Fibroblast of the conjunctiva (primary cell): ENCODE results near the gene NXF2.
"Not testable (repeated sequence)": the region's sequence is repeated elsewhere in the genome, so short reads cannot be mapped to it uniquely, and the experiment has no call there.

Source experiments
- DNase-seq: peaks from one replicate; pipeline ENCODE4 v3.0.0-alpha.2; 2010; ENCODE audit warnings: low read depth

Gene NXF2, protein sequence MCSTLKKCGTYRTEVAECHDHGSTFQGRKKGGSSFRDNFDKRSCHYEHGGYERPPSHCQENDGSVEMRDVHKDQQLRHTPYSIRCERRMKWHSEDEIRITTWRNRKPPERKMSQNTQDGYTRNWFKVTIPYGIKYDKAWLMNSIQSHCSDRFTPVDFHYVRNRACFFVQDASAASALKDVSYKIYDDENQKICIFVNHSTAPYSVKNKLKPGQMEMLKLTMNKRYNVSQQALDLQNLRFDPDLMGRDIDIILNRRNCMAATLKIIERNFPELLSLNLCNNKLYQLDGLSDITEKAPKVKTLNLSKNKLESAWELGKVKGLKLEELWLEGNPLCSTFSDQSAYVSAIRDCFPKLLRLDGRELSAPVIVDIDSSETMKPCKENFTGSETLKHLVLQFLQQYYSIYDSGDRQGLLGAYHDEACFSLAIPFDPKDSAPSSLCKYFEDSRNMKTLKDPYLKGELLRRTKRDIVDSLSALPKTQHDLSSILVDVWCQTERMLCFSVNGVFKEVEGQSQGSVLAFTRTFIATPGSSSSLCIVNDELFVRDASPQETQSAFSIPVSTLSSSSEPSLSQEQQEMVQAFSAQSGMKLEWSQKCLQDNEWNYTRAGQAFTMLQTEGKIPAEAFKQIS

DNA sequence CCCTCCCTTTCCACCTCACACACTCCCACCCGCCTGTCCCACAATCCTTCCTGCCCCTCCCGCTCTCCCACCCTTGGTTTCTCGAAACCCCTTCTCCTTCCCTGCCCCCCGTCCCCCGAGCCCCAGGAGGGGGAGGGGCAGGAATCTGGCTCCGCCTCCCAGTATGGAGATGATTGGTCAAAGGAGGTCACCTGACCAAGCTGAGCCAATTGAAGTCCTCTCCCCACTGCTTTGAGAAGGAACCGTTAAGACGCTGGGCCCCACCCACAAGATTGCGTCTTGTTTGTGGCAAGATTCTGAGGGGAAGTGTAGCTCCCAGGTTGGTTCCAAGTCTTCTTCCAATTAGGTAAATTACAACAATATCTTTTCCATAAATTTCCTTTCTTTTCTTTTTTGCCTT lies at the start of gene NXF2:
Gene NXF2, plus strand, starts transcription at position 275 of the 400 bp plus-strand sequence. CDS start 59,912 bp downstream, outside the sequence.
- DNase-seq: not testable (repeated sequence)

DNA sequence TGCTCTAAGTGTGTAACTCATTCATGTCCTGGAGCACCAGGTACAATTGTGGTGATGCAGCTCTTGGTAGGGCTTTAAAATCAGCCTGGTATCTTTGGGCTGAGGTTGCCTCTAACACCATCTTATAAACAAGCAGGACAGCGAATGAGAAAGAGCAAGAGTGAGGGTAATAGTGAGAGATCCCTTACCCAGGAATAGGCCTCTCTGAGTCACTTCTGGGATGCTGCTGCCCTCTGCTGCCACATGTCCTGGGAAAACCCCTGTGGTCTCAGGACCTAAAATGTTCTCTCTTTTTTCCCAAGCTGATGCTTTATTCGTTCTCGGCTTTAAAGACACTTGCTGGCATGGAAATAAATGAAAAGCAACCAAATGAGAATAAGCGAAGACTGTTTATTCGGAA lies 39.0 kb upstream of the NXF2 start:
- not testable (repeated sequence) for DNase-seq

DNA sequence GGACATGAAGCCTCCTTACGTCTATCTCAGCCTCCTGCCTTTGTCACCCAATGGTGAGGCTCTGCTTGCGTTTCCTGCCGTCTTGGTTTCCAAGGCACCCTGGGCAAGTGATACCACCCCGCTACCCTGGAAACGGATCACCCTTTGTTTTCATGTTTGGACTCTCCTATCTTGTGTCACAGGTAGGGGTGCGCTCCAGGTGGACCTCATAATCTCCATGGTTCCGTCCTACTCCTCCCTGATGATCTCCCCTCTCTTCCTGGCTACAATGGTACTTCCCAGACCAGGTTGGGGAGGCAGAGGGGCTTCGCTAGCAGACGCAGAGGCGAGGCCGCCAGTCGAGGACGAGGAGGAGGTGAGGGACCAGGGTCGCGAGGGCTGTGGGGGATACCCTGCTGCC lies 32.0 kb upstream of the NXF2 start, which contains the start of gene TCP11X1:
Gene TCP11X1, plus strand, starts transcription at position 316 of the 400 bp plus-strand sequence.
- not testable (repeated sequence) for DNase-seq

DNA sequence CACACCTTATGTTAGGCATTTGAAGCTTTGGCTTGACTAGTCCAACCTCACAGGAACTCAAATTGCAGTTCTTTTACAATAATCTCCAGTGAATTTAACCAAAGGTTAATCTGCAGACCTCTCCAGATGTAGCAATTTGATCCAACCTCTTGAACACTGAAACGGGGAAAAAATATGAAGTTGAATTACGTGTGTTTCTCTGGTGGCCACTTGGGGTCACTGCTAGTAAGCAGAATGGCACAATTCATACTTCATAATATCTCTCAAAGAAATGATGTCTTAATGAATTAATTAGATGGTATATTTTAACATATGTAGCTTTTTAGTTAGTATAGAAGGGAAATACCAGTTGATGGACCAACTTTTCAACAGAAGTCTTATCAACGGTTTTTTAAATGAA lies 30.5 kb upstream of the NXF2 start:
- not testable (repeated sequence) for DNase-seq

DNA sequence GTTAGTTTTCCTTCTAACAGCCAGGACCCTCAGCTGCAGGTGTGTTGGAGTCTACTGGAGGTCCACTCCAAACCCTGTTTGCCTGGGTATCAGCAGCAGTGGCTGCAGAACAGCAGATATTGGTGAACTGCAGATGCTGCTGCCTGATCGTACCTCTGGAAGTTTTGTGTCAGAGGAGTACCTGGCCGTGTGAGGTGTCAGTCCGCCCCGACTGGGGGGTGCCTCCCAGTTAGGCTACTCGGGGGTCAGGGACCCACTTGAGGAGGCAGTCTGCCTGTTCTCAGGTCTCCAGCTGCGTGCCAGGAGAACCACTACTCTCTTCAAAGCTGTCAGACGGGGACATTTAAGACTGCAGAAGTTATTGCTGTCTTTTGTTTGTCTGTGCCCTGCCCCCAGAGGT lies 11.3 kb upstream of the NXF2 start:
- DNase-seq: not testable (repeated sequence)

DNA sequence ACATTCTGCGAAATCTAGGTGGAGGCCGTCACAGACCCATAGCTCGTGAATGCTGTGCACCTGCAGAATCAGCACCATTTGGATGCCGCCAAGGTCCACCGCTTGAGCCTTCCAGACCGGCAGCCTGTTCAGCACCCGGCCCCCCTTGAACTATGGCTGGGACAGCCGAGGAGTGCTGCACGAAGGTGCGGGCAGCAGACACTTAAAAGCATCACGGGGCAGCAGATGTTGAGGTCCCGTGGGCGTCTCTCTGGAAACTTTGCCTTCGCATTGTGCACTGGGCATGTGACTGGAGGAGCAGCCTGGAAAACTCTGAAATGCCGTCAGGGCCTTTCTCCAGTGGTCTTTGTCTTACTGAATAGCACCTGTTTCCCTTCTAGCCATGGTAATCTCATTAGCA lies 6.7 kb upstream of the NXF2 start:
- not testable (repeated sequence) for DNase-seq

DNA sequence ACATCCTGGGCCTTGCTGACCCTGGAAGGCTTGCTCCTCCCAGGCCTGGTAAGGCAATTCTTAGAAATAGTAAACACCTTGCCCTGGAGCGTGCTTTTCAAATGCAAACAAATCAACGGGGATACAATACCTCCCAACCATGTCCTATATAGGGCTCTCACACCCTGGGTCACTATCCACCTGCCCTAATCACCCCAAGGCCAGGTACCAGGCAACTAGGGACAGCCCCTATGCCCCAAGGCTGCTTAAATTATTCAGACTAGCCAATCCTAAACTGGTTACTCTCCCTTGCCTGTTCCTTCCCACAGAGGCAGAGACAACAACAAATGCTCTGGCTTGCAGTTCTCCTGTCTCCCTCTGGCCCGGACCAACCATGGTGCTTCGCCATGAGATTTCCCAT lies 25.3 kb downstream of the NXF2 start:
- not testable (repeated sequence) for DNase-seq

DNA sequence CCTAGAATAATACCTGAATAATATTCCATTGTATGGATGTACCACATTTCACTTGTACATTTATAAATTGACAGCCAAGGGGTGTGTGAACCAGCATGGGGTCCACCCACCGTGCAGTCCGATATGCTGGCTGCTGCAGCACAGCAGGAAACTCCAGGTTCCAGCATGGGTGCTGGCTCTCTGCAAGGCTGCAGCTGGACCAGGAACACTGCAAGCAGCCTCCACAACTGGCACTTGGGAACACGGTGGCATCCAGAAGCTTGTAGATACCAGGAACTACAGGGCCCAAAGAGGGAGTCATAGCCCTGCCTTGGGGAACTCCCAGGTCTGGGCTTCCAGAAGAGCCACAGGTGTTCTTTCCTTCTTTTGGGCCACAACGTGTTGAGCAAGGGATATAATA lies 91.2 kb downstream of the NXF2 start:
- DNase-seq: no peak

DNA sequence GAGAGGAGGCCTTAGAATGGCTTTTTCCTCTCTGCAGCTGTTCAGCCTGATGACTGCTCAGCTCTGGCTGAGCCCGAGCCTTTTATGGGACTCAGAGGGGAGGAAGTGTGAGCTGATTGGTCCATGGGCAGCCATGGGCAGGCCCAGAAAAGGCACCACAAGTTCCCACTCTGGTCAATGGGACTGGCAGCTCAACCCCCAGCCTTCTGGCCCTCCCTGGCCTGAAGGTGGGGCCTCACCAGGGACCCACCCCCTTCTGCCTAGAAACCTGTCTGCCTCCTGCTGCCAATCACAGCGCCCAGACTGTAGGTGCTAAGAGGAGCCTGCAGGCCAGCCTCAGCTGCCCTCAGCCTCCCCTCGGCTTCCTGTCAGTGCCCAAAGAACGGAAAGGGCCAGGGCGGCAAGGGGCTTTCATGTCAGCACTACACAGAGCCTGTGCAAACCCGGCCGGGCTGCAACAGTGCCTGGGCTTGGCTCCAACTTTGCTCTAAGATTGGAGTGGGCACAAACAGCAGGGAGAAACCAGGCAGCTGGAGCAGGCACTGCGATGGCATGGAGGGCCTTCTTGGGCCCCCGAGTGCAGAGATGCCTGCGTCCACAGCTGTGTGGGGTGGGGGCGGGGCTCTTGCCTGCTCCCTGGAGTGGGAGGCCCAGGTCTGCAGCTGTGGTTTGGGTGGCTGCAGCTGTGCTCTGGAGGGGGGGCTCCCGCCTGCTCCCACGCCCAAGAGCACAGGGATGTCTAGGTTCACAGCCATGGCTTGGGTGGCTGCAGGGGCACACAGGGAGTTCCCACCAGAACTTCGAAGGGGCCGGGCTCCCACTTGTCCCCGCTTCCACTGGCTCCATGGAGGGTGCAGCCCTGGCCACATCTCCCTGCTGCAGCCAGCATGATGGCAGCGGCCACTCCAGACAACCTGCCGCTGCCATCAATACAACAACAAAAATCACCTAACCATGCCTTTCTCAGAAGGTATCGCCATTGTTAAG lies 92.6 kb downstream of the NXF2 start:
- no peak for DNase-seq

DNA sequence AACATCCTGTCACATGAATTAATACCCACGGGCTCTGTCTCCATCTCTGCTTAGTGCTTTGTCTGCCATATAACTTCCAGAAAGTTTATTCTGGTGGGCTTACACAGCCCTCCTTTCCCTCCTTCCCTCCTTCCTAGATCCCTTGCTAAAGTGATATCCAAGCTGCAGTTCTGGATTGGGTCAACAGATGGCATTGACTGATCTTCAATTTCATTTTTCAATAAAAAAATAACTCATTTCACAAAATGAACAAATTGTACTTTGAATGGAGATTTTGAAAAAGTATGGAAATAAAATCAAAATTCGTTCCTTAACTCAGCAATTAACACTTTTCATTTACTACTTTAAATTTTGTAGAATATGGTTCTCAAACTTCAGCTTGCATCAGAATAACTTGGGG lies 94.9 kb downstream of the NXF2 start:
- no peak for DNase-seq

DNA sequence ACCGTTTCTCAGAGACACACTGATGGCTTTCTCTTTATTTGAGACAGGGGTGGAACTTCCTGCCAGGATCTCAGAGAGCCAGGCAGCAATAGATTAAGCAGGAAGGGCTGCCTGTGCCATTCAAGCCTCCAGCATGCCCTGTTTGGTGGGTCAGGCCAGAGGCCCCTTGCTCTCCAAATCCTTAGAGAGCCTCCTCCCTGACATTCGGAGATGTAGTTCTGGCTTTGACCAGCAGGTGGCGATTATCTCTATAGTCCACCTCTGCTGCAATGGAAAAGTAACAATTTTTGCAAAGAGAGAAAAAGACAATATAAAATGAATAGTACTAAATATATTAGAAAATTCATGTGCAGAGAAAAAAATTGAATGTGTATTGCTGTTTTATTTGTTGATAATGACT lies 98.9 kb downstream of the NXF2 start:
- peak; percentile 10 for DNase-seq
